Bladder microvascular endothelial cell (primary cell): ENCODE results near the gene COX7A2. TPM values are rescaled to one million over a fixed set of nuclear protein-coding genes. Genes with fewer than 3 reads are reported as not detected.

Experiments used
- total RNA-seq: library from RNA; depleted of rRNA; stranded (reverse); fragments of >200 nt; gene quantifications from 2 replicates; pipeline ENCODE4 v1.2.3, GENCODE V29; 2014

COX7A2 gene, protein sequence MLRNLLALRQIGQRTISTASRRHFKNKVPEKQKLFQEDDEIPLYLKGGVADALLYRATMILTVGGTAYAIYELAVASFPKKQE
- 74.9 and 148 TPM in 2 replicates for total RNA-seq

DNA sequence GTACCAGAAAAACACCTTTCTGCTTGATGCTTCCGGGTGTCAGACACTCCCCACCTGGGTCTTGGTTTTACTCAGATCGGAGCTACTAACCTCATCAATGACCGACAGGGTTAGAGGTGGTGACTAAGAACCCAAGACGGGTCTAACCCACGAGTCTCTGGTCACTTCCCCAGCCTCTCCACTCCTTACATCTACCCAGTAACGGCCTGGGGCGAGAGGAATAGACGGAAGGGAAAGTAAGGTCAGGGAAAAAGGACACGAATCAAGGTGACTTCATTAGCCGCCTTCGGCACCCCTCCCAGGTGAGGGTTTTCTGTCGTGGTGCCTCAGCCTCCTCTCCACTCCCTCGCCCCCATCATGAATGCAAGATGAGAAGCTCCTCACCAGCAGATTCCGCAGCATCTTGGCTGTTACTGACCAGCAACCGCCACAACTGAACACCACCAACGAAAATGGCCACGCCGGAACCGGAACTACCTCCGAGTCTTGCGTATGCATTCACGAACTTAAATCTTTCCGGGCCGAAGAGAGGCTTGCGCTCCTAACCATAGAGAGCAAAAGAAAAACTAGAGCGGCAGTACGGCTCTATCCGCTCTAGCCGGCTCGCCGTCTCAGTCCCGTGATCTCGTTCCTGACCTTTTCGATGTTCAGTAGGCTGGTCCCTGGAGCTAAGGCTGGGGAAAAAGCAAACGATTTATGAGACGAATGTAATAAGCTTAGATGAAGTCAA, at the start of gene COX7A2:
Gene COX7A2, minus strand, starts transcription at position 469 of the 730 bp plus-strand sequence. Its CDS starts 67 bp downstream, at position 402.

DNA sequence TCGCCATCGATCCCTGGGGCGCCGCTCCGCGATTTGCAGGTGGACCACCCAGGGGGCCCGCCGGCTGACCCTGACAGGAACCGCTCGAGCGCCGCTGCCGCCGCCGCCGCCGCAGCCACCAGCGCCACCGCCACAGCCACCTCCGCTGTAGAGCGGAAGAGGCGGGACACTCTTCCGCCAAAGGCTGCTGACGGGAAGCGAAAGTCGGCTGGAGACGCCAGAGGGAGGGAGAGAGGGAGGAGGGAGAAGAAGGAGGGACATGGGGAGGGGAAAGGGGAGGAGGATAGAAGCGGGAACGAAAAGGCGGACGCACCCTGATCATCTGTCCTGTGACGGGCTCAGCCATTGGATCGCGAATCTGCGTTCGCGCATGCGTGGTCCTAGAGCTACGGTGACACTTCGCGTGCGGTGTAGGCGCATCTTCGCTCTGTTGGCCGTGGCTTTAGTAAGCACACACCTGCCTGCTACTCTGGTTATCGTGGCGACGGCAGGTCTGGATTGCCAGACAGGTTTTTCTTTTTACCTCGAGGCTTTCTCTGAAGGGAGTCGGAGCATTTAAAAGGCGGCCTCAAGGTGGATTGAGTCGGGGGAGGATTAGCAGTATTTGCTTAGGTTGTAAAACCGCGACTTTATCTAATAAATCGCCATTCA, 41.2 kb upstream of the COX7A2 start, which contains the start of gene TMEM30A:
Gene TMEM30A, minus strand, starts transcription at position 161 of the 651 bp plus-strand sequence. Its CDS starts 154 bp downstream, at position 7.

DNA sequence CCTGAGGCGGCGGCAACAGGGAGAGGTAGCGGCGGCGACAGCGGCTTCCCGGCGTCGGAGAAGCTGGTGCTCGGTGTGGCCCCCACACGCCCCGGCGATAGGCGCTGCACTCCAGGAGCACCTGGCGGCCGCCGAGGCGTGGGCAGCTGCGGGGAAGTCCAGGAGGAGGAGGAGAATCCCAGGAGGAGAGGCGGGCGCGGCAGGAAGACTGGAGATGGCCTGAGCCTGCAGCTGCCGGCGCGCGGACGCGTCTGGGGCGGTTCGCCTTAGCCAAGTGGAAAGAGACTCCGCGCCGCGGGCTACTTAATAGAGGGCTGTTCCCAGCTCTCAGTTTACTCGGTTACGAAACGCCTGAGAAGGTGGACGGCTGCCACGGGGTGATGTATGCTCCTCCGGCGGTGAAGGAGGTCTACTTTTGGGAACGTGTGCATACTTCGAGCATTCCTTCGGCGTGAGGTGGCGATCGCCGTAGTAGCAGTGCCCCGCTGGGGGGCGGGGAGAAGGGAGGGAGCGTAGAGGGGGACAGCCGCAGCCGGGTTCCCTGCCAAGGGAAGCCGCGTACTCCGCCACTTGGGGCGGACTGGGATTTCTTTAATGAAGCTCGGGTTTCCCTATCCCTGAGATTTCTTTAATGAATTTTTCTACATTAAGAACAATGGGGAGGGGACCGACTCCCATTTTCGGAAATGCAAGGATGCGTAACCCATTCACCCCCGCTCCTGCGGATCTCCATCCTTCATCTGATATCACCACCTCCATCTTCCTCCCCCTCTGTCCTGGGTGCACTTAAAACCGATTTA, 37.6 kb downstream of the COX7A2 start, which contains the start of gene COL12A1:
Gene COL12A1, minus strand, starts transcription at position 278 of the 800 bp plus-strand sequence. CDS start 3,261 bp downstream, outside the sequence.

Other genes with a start within 250 kb of the COX7A2 start
- 29.0 and 71.2 TPM in 2 replicates for gene COL12A1, start 37.7 kb downstream of the COX7A2 start, total RNA-seq
- gene TMEM30A, start 41.0 kb upstream of the COX7A2 start, total RNA-seq, result 131 and 237 TPM in 2 replicates
- 10.8 and 28.6 TPM in 2 replicates for gene FILIP1, start 250.0 kb upstream of the COX7A2 start, total RNA-seq